Thoracic aorta (tissue), 2 donors: Measurements from ENCODE around the gene GRHPR. TPM values are rescaled to one million over a fixed set of nuclear protein-coding genes. Genes with fewer than 3 reads are reported as not detected.

ENCODE experiments used
- ATAC-seq: fragments of 150-250 bp; one replicate; pipeline ENCODE4 v1.8.0; 2017; ENCODE audit warnings: low read depth; ENCODE audit not compliant: insufficient number of reproducible peaks, low FRiP score
- DNase-seq: peaks from one replicate; pipeline ENCODE4 v3.0.0-alpha.2; 2020; ENCODE audit warnings: low spot score
- H3K27ac ChIP-seq, 2 donors: fragments of 200-600 bp; sonication (generic); 1 replicate in 1 of 2; 2 replicates in 1 of 2; pipeline ENCODE4 v1.5.1; 2016; ENCODE audit warnings: mild to moderate bottlenecking in 2 of 2, moderate library complexity in 2 of 2
- H3K27me3 ChIP-seq: fragments of 200-600 bp; sonication (generic); replicated peaks from 2 replicates; pipeline ENCODE4 v1.6.0; 2016; ENCODE audit warnings: mild to moderate bottlenecking; ENCODE audit not compliant: insufficient read depth
- H3K36me3 ChIP-seq: fragments of 200-600 bp; sonication (generic); one replicate; pipeline ENCODE4 v1.5.1; 2016
- H3K4me1 ChIP-seq, 2 donors: fragments of 200-600 bp; sonication (generic); 1 replicate in 1 of 2; 2 replicates in 1 of 2; pipeline versions ENCODE4 v1.5.1 to v1.6.0; 2016; ENCODE audit warnings: low read depth in 2 of 2, mild to moderate bottlenecking in 1 of 2; ENCODE audit not compliant: control insufficient read depth in 1 of 2
- H3K4me3 ChIP-seq: fragments of 200-600 bp; sonication (generic); 2 replicates; pipeline ENCODE4 v1.5.1; 2016; ENCODE audit warnings: mild to moderate bottlenecking
- H3K9me3 ChIP-seq: fragments of 200-600 bp; sonication (generic); 2 replicates; pipeline ENCODE4 v1.5.1; 2016
- total RNA-seq, 2 donors: library from RNA; depleted of rRNA; stranded (reverse); fragments of >200 nt; gene quantifications; one replicate each; pipeline versions ENCODE4 v1.1.0 to v1.2.3, GENCODE V29; 2016
- TF ChIP-seq, protein P1 (sequence below): fragments of 200-600 bp; sonication (generic); IDR thresholded peaks from one replicate; pipeline ENCODE4 v1.5.1; 2019; ENCODE audit warnings: antibody characterized with exemption

The GRHPR gene
- total RNA-seq, 2 donors from 2014 or later = 111 to 156 TPM

DNA sequence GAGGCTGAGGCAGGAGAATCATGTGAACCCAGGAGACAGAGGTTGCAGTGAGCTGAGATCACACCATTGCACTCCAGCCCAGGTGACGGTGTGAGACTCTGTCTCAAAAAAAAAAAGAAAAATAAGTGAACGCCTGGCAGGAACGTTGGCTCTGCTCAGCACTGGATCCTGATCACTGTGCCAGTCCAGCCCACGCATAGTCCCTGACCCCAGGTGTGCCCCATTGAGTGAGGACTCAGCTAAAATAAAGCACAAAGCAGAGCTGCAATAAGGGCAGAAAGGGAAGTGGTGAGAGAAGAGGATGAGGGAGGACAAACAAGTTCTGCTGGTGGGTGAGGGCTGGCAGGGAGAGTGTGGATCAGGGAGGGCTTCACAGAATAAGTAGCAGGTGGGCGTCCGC, 4.3 kb downstream of the GRHPR start:
- Histone ChIP-seq H3K27ac (no peak overlapping the region), H3K4me1 (peaks cover 11 to 31% of the 10 kb centered on the region in 2 donors), H3K36me3 (peaks cover 23% of the 10 kb centered on the region), H3K9me3 (no peaks in the 10 kb centered on the region), H3K4me3 (no peak overlapping the region), H3K27me3 (no peaks in the 10 kb centered on the region)
- no peak for ATAC-seq
- TF ChIP-seq, protein P1, sequence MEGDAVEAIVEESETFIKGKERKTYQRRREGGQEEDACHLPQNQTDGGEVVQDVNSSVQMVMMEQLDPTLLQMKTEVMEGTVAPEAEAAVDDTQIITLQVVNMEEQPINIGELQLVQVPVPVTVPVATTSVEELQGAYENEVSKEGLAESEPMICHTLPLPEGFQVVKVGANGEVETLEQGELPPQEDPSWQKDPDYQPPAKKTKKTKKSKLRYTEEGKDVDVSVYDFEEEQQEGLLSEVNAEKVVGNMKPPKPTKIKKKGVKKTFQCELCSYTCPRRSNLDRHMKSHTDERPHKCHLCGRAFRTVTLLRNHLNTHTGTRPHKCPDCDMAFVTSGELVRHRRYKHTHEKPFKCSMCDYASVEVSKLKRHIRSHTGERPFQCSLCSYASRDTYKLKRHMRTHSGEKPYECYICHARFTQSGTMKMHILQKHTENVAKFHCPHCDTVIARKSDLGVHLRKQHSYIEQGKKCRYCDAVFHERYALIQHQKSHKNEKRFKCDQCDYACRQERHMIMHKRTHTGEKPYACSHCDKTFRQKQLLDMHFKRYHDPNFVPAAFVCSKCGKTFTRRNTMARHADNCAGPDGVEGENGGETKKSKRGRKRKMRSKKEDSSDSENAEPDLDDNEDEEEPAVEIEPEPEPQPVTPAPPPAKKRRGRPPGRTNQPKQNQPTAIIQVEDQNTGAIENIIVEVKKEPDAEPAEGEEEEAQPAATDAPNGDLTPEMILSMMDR = no peak
- no peak for DNase-seq

DNA sequence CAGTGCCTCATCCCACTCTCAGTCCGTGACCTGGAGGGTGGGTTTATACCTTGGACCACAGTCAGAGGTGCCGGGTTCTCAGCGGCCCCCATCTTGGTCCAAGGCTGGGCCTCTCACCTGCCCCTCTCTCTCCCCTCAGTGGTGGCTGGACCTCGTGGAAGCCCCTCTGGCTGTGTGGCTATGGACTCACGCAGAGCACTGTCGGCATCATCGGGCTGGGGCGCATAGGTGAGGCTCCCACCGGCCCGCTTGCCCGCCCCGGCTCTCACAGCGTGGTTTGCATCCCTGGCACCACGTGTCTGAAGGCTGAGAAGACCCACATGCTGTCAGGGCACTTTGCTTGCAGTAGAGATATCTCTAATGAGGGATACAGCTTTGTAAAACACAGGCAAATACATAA, 5.8 kb downstream of the GRHPR start:
- H3K4me1 ChIP-seq = peaks cover 9 to 25% of the 10 kb centered on the region in 2 donors
- H3K9me3 ChIP-seq = no peaks in the 10 kb centered on the region
- TF ChIP-seq, protein P1 = no peak
- H3K4me3 ChIP-seq = no peak overlapping the region
- ATAC-seq (no peak), DNase-seq (no peak)
- no peaks in the 10 kb centered on the region for H3K27me3 ChIP-seq
- no peak overlapping the region for H3K27ac ChIP-seq
- H3K36me3 ChIP-seq = peaks cover 25% of the 10 kb centered on the region

DNA sequence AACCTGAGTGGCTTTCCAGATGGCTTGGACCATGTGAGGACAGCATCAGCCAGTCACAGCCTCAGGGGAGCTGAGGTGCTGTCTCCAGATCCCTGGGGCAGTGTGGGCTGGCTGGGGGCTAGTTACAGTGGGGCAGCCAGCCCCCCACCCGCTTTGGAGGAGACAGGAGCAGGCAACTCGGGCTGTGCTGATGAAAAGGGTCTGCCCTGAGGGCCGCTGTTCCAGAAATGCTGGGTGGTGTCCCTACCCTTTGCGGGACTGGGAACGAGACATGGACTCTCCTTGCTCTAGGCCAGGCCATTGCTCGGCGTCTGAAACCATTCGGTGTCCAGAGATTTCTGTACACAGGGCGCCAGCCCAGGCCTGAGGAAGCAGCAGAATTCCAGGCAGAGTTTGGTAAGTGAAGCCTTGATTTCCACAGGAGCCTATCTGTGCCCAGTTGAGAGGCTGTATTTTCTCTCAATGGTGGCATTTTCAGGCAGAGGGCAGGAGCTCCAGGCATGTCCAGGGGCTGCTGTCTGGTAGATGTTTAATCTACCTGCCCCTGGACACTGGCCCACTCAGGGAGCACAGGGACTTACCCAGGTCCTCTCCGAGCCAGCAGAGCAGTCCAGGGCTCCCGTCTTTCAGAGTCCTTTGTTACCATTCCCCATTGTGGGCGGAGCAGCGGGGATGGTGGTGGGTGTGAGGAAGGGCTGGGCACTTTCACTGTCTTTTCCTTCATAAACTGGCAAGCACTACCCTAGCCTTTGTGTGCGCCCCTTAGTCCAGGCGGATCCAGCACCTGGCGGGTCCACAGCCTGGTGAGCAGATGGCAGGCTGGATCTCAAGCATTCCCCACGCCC, 7.2 kb downstream of the GRHPR start:
- ATAC-seq = no peak
- TF ChIP-seq, protein P1 = no peak
- no peaks in the 10 kb centered on the region for H3K27me3 ChIP-seq
- DNase-seq = no peak
- H3K4me3 ChIP-seq = no peak overlapping the region
- H3K9me3 ChIP-seq = no peaks in the 10 kb centered on the region
- H3K4me1 ChIP-seq = peaks cover 0 to 20% of the 10 kb centered on the region in 2 donors
- H3K27ac ChIP-seq = no peak overlapping the region
- peaks cover 25% of the 10 kb centered on the region for H3K36me3 ChIP-seq

DNA sequence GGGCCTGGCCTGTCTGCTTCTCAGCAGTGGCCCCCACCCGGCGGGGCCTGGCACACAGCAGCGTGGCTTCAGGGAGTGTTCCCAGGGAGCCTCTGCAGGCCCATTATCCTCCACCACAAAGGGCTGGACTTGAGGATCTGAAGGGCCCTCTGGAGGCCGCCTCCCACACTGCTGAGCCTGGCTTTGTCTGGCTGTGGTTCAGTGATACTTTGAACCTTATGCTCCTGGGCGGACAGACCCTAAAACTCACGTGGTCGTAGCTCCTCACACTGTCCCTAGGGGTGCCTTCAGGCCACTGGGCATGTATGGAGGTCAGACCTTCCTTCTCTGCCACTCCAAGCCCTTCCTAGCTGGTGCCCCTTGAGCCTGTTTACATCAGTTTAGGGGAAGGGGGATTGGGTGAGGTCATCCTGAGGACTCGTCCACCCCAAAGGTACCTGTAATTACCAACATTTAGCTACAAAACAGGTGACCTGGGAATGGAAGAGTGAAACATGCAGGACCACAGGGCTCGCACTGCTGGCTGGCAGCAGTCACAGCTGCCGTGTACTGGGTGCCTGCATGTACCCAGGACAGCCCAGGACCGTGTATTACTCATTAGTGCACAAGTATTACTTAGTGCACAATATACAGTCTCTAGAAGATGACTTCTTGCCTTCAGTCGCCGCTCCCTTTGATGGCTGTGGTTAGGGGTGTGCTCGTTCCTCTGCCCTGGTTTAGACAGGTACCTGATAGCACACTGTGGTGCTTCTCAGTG, 8.5 kb downstream of the GRHPR start:
- H3K27me3 ChIP-seq = no peaks in the 10 kb centered on the region
- ATAC-seq (no peak), DNase-seq (no peak)
- no peak overlapping the region for H3K27ac ChIP-seq
- TF ChIP-seq, protein P1 = no peak
- H3K36me3 ChIP-seq = peaks cover 25% of the 10 kb centered on the region
- no peak overlapping the region for H3K4me3 ChIP-seq
- peaks cover 0 to 9% of the 10 kb centered on the region in 2 donors for H3K4me1 ChIP-seq
- no peaks in the 10 kb centered on the region for H3K9me3 ChIP-seq

DNA sequence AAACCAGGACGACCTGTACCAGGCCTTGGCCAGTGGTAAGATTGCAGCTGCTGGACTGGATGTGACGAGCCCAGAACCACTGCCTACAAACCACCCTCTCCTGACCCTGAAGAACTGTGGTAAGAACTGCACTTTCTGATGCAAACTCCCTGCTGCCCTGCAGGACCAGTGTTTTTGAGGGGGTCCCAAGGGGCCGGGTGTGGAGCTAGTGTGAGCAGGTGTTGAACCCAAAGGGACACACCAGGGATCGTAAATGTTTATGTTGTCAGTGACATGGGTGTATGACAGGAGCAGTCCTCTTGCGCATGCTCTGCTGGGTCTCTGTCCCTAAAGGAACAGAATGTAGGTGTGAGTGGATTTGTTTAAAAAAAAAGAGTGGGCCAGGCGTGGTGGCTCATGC, 9.5 kb downstream of the GRHPR start:
- ATAC-seq = no peak
- no peak overlapping the region for H3K27ac ChIP-seq
- peaks cover 31% of the 10 kb centered on the region for H3K36me3 ChIP-seq
- peaks cover 0 to 9% of the 10 kb centered on the region in 2 donors for H3K4me1 ChIP-seq
- H3K9me3 ChIP-seq = no peaks in the 10 kb centered on the region
- no peaks in the 10 kb centered on the region for H3K27me3 ChIP-seq
- TF ChIP-seq, protein P1 = no peak
- DNase-seq = no peak
- H3K4me3 ChIP-seq = no peak overlapping the region
